GM18951 (cell line): ENCODE data around the gene B4GALNT1.
A peak's percentile ranks its signal among the peaks of the same experiment; 100 is the strongest.

Experiments
- POLR2A ChIP-seq: IDR thresholded peaks from 4 replicates; pipeline ENCODE4 v1.6.1; 2011; ENCODE audit warnings: mild to moderate bottlenecking; ENCODE audit not compliant: insufficient read length, insufficient read depth; ENCODE audit errors: extremely low read depth
- in situ Hi-C: fragments of 300-500 bp; cut with MboI; formaldehyde crosslinking; loops from one replicate; pipeline ENCODE4 v1.12.0; 2022; ENCODE audit warnings: low sequenced_read_pairs, mixed read lengths, inconsistent platforms; ENCODE audit not compliant: unreplicated experiment

B4GALNT1 gene

GRCh38 chr12:57613427-57614109 is 19.4 kb downstream of the B4GALNT1 start:
- in situ Hi-C loops: no loop called here

GRCh38 chr12:57612711-57613426 is 20.1 kb downstream of the B4GALNT1 start:
- no peak for TF ChIP-seq POLR2A

More at GRCh38 chr12:57613427-57614109, 19.4 kb downstream of the B4GALNT1 start:
- no peak for TF ChIP-seq POLR2A

GRCh38 chr12:57611827-57612710 is 20.9 kb downstream of the B4GALNT1 start:
- TF ChIP-seq POLR2A: no peak
- in situ Hi-C loops: no loop called here

More at GRCh38 chr12:57612711-57613426, 20.1 kb downstream of the B4GALNT1 start:
- in situ Hi-C loops: no loop called here

- in situ Hi-C loops: no loop called here
- peak; percentile 60 for TF ChIP-seq POLR2A
These were observed 21.7 kb downstream of the B4GALNT1 start, which contains the start of gene ARHGEF25 for GRCh38 chr12:57611108-57611826. Gene ARHGEF25 (plus strand): TSS chr12:57611435. CDS start chr12:57611895, 460 bp downstream.

GRCh38 chr12:57610554-57611107 is 22.4 kb downstream of the B4GALNT1 start:
- in situ Hi-C loops: no loop called here
- TF ChIP-seq POLR2A: no peak

GRCh38 chr12:57609781-57610553 is 23.0 kb downstream of the B4GALNT1 start:
- no peak for TF ChIP-seq POLR2A
- in situ Hi-C loops: no loop called here

- in situ Hi-C loops: no loop called here
- no peak for TF ChIP-seq POLR2A
These were observed 23.8 kb downstream of the B4GALNT1 start for GRCh38 chr12:57609101-57609780.

- no peak for TF ChIP-seq POLR2A
- in situ Hi-C loops: no loop called here
These were observed 24.9 kb downstream of the B4GALNT1 start for GRCh38 chr12:57607958-57608663.

GRCh38 chr12:57606821-57607220 is 26.2 kb downstream of the B4GALNT1 start:
- in situ Hi-C loops: no loop called here
- no peak for TF ChIP-seq POLR2A

- no peak for TF ChIP-seq POLR2A
- in situ Hi-C loops: no loop called here
These were observed 26.6 kb downstream of the B4GALNT1 start for GRCh38 chr12:57606399-57606798.
